VCaP (cell line): ENCODE measurements around the gene KCNIP4.

ENCODE experiments used
- H3K27ac ChIP-seq: fragments of 450-650 bp; 2 replicates; pipeline ENCODE4 v1.5.1; 2017
- CTCF ChIP-seq: fragments of 450-650 bp; conservative IDR thresholded peaks from 2 replicates; pipeline ENCODE4 v1.5.1; 2017; ENCODE audit warnings: mild to moderate bottlenecking, moderate library complexity

KCNIP4 gene

GRCh38 chr4:21592970-21593670 is 355.5 kb downstream of the KCNIP4 start:
- no peak overlapping the region for H3K27ac ChIP-seq

DNA sequence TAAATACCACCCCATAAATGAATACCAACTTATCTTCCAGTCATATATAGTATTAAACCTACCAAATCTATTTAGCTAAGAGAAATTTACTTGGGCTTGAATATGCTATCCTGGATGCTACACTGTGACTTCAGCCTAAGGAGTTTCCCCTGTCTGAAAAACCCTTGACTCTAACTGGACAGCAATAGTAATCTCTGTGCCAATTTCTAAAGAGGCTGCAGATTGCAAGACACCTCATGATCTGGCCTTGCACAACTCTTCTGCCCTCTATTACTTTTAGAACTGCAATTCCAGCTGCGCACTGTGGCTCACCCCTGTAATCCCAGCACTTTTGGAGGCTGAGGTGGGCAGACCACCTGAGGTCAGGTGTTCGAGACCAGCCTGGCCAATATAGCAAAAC is 371.5 kb downstream of the KCNIP4 start:
- no peak for TF ChIP-seq CTCF
- H3K27ac ChIP-seq, result no peak overlapping the region

More at GRCh38 chr4:21592970-21593670, 355.5 kb downstream of the KCNIP4 start:
- no peak for TF ChIP-seq CTCF

DNA sequence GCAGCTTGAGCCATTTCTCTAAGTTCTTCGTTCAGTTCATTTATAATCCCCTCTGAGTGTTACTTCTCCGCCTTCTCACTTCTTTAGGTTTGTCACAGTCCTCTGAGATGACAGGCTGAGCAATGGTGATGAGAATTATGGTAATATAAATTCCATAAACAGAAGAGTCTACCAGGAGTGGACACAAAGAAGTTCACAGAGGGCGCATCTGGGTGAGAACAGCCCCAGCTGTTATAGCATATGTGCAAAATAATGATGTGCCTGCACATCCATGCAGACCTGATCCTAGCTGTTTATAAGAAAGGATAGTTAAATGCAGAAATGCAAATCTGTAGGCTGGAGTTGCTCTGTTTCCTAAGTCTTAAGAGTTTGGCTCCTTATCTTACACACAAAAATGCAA is 377.5 kb downstream of the KCNIP4 start:
- H3K27ac ChIP-seq, result no peak overlapping the region
- TF ChIP-seq CTCF, result no peak

DNA sequence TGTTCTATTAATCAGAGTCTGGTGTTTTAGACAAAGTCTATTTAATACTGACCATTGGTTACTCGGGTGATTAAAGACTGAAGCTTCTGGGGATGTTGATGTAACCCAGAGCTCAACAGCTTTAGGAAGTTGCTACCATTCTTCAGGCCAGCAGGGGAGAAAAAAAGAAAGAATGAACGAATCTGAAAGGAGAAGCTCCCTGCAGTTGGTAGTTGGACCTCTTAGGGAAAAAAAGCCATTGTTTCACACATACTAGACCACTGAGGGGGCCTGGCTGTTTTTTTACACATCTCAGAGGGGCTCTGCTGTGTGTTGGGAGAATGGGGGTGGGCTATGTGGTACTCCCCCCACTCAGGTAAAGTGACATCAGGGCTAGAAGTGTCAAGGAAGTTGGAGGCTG is 378.9 kb downstream of the KCNIP4 start:
- no peak overlapping the region for H3K27ac ChIP-seq
- no peak for TF ChIP-seq CTCF

GRCh38 chr4:21555083-21555482 is 393.5 kb downstream of the KCNIP4 start:
- no peak for TF ChIP-seq CTCF
- H3K27ac ChIP-seq, result no peak overlapping the region

DNA sequence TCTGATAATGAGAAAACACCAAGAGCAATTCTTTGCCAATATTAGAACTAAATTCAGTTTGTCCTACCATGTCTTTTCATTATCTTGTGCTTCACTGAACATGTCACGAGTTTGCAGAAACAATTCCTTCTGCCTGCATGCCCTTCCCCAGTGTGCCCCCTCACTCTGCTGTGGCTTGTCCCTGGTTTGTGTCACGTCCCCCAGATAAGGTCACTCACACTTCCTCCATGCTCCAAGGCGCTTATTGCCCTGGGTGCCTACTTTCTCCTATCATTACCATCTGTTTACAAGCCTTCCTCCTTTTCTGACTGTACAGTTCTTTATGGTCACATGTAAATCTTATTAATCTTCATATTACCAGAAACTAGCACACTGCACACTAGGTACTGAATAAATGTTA is 394.1 kb downstream of the KCNIP4 start:
- H3K27ac ChIP-seq, result no peak overlapping the region
- no peak for TF ChIP-seq CTCF

DNA sequence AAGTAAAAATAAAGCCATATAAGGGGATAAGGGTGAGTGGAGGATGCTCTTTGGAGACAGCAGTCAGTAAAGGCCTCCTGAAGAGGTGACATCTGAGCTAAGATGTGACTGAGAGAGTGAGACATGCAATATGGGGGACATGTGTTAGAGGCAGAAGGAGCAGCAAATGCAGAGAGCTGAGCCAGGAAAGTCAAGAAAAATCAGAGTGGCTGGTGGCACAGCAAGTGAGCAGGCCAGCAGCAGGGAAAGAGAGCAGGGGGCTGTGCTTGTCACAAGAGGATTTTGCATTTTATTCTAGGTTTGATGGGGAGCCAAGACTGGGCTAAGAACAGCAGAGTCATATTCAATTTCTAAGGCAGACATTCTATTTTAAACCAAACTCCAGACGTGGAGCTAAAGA is 394.5 kb downstream of the KCNIP4 start:
- no peak overlapping the region for H3K27ac ChIP-seq

More for the DNA sequence above, 394.5 kb downstream of the KCNIP4 start:
- TF ChIP-seq CTCF, result no peak
